GM20431 (cell line): Measurements from ENCODE around the gene PRR23C.
"Not testable (repeated sequence)": the region's sequence is repeated elsewhere in the genome, so short reads cannot be mapped to it uniquely, and the experiment has no call there.

Source experiments
- in situ Hi-C: fragments of 300-500 bp; cut with MseI, MboI; formaldehyde crosslinking; loops from one replicate; pipeline ENCODE4 v1.15.0; 2020; ENCODE audit warnings: low sequenced_read_pairs; ENCODE audit not compliant: unreplicated experiment

The PRR23C gene

GRCh38 chr3:139044366-139045210 is at the start of gene PRR23C:
Gene PRR23C, minus strand, starts transcription at chr3:139044892. Its CDS starts 272 bp downstream, at chr3:139044620.
- in situ Hi-C loops = no loop called here

DNA sequence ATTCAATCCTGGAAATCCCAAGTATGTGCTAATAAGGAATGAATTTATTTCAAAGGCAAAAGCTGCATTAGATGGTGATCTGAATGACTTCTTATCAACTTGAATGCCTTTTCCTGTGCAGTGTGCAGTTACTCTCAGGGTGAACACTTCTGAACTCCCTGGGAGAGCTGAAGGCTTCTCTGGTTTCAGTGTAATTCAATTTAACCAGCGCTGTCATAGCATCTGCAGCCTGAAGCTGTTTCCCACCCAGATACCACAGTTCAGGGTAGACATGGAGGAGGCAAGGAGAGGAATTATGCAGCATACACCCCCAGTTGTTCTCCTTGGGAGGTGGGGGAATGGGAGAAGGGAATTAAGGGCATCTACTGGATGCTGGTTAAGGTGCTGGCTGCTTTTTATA is 49.1 kb upstream of the PRR23C start:
- in situ Hi-C loops = no loop called here

GRCh38 chr3:139088462-139089324 is 44.0 kb upstream of the PRR23C start:
- in situ Hi-C loops = no loop called here

GRCh38 chr3:139087621-139088020 is 42.9 kb upstream of the PRR23C start:
- in situ Hi-C loops = no loop called here

- in situ Hi-C loops = no loop called here
Observed at GRCh38 chr3:139084176-139084575, 39.5 kb upstream of the PRR23C start.

DNA sequence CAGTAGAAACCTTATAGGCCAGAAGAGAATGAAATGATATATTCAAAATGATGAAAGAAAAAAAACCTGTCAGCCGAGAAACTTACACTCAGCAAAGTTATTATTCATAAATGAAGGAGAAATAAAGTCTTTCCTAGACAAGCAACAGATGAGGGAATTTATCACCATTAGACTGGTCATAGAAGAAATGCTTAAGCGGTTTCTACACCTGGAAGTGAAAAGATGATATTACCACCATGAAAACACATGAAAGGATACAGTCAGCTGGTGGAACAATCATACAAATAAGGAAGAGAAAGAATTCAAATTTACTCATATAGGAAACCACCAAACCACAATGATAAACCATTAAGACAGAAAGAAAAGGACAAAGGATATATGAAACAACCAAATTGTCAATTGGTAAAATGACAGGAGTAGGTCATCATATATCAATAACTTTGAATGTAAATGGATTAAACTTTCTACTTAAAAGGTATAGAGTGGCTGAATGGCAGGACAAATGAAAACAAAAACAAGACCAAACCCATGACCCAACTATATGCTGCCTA is 29.9 kb upstream of the PRR23C start:
- in situ Hi-C loops = no loop called here

GRCh38 chr3:139062918-139063317 is 18.2 kb upstream of the PRR23C start:
- in situ Hi-C loops = no loop called here

GRCh38 chr3:139052802-139053600 is 8.3 kb upstream of the PRR23C start:
- in situ Hi-C loops = no loop called here

DNA sequence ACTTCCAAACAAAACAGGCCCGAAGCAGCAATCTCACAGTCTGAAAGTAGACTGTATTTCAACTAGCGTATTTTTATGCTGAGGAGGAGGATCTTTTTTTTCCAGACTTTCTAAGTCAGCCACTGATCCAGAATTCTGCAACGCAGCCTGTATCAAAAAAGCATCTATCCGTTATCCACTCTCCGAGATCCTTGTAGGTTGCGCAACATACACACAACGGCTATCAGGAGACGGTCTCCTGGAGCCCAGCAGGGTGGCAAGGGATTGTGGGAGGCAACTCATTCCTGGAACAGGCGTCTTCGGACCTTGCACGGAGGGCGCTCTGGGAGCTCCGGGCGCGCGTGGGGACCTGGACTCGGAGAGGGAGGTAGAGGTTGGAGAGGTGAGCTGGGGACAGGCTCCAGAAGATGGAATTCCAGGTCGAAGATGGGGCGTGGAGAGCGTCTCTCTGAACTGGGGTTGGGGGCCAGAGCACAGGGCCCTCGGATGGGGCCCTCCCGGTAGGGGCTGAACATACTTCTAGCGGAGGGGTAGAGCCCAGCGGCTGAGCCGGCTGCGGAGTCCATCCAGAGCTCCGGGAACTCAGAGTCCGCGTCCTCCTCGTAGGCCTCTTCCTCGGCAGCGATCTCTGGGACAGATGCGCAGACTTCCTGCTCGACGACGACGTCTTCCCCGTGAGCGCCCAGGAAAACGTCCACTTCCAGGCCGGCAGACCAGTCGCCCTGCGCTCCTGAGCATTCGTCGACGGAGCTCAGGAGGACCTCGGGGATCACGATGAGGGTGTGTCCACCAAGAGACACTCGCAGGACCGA is 932 bp downstream of the PRR23C start:
- in situ Hi-C loops = no loop called here

DNA sequence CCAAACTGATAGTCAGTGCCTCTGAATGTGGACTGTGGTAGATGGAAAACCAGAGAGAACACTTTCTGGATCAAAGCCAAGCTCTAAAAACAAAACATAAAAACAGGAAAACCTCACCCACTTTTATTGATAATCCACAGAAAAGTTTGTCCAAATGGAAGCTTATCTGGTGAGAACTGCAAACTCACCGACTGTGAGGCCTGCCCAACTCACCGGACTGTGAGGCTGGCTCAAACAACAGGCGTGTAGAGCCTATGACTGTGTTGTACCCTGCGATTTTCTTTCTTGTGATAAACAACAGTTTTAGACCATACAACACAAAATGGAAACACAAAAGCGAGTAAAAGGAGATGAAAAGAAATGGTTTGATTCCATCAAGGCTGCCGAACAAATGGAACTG is 7.2 kb downstream of the PRR23C start:
- in situ Hi-C loops = no loop called here

GRCh38 chr3:139032326-139033002 is 12.2 kb downstream of the PRR23C start:
- in situ Hi-C loops = no loop called here

GRCh38 chr3:139030576-139030975 is 14.1 kb downstream of the PRR23C start:
- in situ Hi-C loops = not testable (repeated sequence)

- in situ Hi-C loops = no loop called here
Observed at GRCh38 chr3:139024968-139025367, 19.7 kb downstream of the PRR23C start.

- in situ Hi-C loops = no loop called here
Observed at GRCh38 chr3:139020868-139021234, 23.8 kb downstream of the PRR23C start, which contains the start of gene PRR23B. Gene PRR23B, minus strand, starts transcription at chr3:139020926. Its CDS starts 265 bp downstream, at chr3:139020661.

DNA sequence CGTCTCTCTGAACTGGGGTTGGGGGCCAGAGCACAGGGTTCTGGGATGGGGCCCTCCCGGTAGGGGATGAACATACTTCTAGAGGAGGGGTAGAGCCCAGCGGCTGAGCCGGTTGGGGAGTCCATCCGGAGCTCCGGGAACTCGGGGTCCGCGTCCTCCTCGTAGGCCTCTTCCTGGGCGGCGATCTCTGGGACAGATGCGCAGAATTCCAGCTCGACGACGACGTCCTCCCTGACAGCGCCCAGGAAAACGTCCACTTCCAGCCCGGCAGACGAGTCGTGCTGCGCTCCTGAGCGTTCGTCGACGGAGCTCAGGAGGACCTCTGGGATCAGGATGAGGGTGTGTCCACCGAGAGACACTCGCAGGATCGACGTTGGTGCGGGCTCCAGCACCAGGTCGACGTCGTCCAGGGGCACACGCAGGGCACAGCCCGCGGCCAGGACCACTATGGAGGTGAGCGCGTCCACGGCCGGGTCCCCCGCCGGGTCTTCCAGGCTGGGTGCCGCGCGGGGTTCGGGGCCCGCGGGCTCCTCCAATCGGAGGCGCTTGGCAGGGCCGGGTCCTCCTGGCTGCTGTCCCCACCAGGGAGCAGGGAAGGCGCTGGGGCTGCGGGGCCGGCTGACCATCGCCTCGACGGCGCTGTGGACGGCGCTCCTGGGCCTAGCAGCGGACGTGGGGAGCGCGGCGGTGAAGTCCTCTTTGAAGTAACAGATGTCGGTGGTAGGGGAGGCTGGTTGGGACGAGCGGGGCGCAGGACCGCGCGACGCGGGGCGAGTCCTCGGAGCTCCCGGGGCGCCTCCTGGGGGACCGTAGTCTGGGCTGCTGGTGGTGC is 24.4 kb downstream of the PRR23C start:
- in situ Hi-C loops = no loop called here

GRCh38 chr3:139016430-139017048 is 28.2 kb downstream of the PRR23C start:
- in situ Hi-C loops = no loop called here

DNA sequence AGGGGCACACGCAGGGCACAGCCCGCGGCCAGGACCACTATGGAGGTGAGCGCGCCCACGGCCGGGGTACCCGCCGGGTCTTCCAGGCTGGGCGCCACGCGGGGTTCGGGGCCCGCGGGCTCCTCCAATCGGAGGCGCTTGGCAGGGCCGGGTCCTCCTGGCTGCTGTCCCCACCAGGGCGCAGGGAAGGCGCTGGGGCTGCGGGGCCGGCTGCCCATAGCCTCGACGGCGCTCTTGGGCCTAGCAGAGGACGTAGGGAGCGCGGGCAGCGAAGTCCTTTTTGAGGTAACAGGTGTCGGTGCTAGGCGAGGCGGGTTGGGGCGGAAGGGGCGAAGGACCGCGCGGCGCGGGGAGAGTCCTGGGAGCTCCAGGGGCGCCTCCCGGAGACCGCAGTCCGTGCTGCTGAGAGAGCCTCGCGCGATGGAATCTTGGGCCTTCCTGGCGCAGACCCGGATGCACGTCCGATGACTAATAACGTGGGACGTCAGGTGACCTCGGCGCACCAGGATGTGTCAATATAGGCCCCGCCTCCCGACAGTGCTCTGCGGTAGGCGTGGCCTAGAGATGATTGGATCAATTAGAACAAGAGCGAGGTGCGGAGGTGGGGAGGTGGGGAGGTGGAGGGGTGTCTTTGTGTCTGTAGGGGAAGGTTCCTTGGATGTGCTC is 38.5 kb downstream of the PRR23C start, which contains the start of gene PRR23A:
TSS of gene PRR23A (minus strand) at position 218 of the 666 bp plus-strand sequence. CDS start at position 218, 0 bp downstream.
- in situ Hi-C loops = no loop called here
